IMR-90 (cell line): ENCODE measurements around the gene SRR. TPM values are rescaled to one million over a fixed set of nuclear protein-coding genes. Genes with fewer than 3 reads are reported as not detected.

ENCODE experiments used
- ATAC-seq: fragments of 200-7000 bp; cut with Tn5 transposase; 2 replicates; pipeline ENCODE4 v1.9.1; 2020; ENCODE audit warnings: low read depth, mild to moderate bottlenecking, moderate library complexity
- BruUV-seq: library from RNA; stranded (reverse); fragments of 400-500 nt; replicated peaks from 2 replicates; lab custom pipeline; 2021; lab: Mats Ljungman, UMichigan
- CTCF ChIA-PET: fragments of 300-600 bp; formaldehyde crosslinking; extraction: SDS; loops from one replicate; lab custom pipeline; 2021; ENCODE audit warnings: antibody characterized with exemption; lab: Yijun Ruan, JAX
- POLR2A ChIA-PET: fragments of 300-600 bp; sonication (Branson Sonifier 250); formaldehyde crosslinking; loops from one replicate; lab custom pipeline; 2022; ENCODE audit warnings: antibody characterized with exemption; ENCODE audit not compliant: unreplicated experiment; lab: Charles Lee
- DNase-seq: peaks from one replicate; pipeline ENCODE4 v3.0.0; 2013
- H2AFZ ChIP-seq: replicated peaks from 2 replicates; pipeline ENCODE3; 2013; ENCODE audit warnings: low read length, mild to moderate bottlenecking; ENCODE audit not compliant: poor library complexity
- H2AK5ac ChIP-seq: 2 replicates; pipeline ENCODE4 v1.6.1; 2013; ENCODE audit warnings: low read depth, low read length, inconsistent platforms
- H2AK9ac ChIP-seq: replicated peaks from 2 replicates; pipeline ENCODE3; 2013; ENCODE audit warnings: mild to moderate bottlenecking, low read depth, low read length, moderate library complexity; ENCODE audit not compliant: poor library complexity
- H2BK120ac ChIP-seq: 2 replicates; pipeline ENCODE4 v1.6.1; 2013; ENCODE audit warnings: low read depth, low read length, inconsistent platforms
- H2BK15ac ChIP-seq: 3 replicates; pipeline ENCODE4 v1.6.1; 2013; ENCODE audit warnings: low read depth, low read length, inconsistent platforms
- H2BK20ac ChIP-seq: 2 replicates; pipeline ENCODE4 v1.6.1; 2013; ENCODE audit warnings: low read depth, mild to moderate bottlenecking, inconsistent platforms, low read length, moderate library complexity
- H2BK5ac ChIP-seq: 2 replicates; pipeline ENCODE4 v1.6.1; 2013; ENCODE audit warnings: mild to moderate bottlenecking, low read depth, low read length, inconsistent platforms; ENCODE audit not compliant: poor library complexity, severe bottlenecking
- H3K14ac ChIP-seq: replicated peaks from 2 replicates; pipeline ENCODE4 v1.6.1; 2013; ENCODE audit warnings: low read depth, low read length, inconsistent platforms
- H3K18ac ChIP-seq: 2 replicates; pipeline ENCODE4 v1.6.1; 2013; ENCODE audit warnings: low read depth, low read length, control low read depth
- H3K23ac ChIP-seq: 2 replicates; pipeline ENCODE4 v1.6.1; 2013; ENCODE audit warnings: low read depth, low read length, inconsistent platforms
- H3K27ac ChIP-seq: 2 replicates; pipeline ENCODE4 v1.5.1; 2013; ENCODE audit warnings: mild to moderate bottlenecking, control low read depth, low read length; ENCODE audit not compliant: insufficient read depth
- H3K27me3 ChIP-seq: 2 replicates; pipeline ENCODE4 v1.6.1; 2013; ENCODE audit warnings: low read length; ENCODE audit not compliant: control insufficient read depth, insufficient read depth
- H3K36me3 ChIP-seq: 2 replicates; pipeline ENCODE4 v1.6.1; 2013; ENCODE audit warnings: low read length, mixed read lengths; ENCODE audit not compliant: control insufficient read depth, insufficient read depth
- H3K4ac ChIP-seq: 2 replicates; pipeline ENCODE4 v1.6.1; 2013; ENCODE audit warnings: low read depth, low read length, inconsistent platforms
- H3K4me1 ChIP-seq: 2 replicates; pipeline ENCODE4 v1.6.1; 2013; ENCODE audit warnings: low read length, mixed read lengths; ENCODE audit not compliant: control insufficient read depth, insufficient read depth
- H3K4me2 ChIP-seq: 2 replicates; pipeline ENCODE4 v1.6.1; 2013; ENCODE audit warnings: low read depth, mild to moderate bottlenecking, control low read depth, low read length, moderate library complexity
- H3K4me3 ChIP-seq: 2 replicates; pipeline ENCODE4 v1.5.1; 2013; ENCODE audit warnings: low read depth, mild to moderate bottlenecking, control low read depth, low read length, moderate library complexity; ENCODE audit not compliant: insufficient read depth
- H3K56ac ChIP-seq: 2 replicates; pipeline ENCODE4 v1.6.1; 2013; ENCODE audit warnings: low read length, inconsistent platforms; ENCODE audit not compliant: insufficient read depth; ENCODE audit errors: extremely low read depth
- H3K79me1 ChIP-seq, 2 experiments: 2 replicates each; pipeline ENCODE4 v1.6.1; 2013; ENCODE audit warnings: low read length in 2 of 2, inconsistent platforms in 1 of 2, low read depth in 1 of 2
- H3K9ac ChIP-seq: 2 replicates; pipeline ENCODE4 v1.6.1; 2013; ENCODE audit warnings: low read depth, low read length, control low read depth
- H3K9me1 ChIP-seq: 2 replicates; pipeline ENCODE4 v1.6.1; 2013; ENCODE audit warnings: low read length, inconsistent platforms; ENCODE audit not compliant: insufficient read depth
- H3K9me3 ChIP-seq: 2 replicates; pipeline ENCODE4 v1.6.1; 2013; ENCODE audit warnings: low read length; ENCODE audit not compliant: control insufficient read depth, insufficient read depth
- H4K20me1 ChIP-seq: 2 replicates; pipeline ENCODE4 v1.6.1; 2013; ENCODE audit warnings: low read length, inconsistent platforms; ENCODE audit not compliant: insufficient read depth
- H4K5ac ChIP-seq: 2 replicates; pipeline ENCODE4 v1.6.1; 2013; ENCODE audit warnings: mild to moderate bottlenecking, low read depth, low read length, control low read depth
- H4K8ac ChIP-seq, 2 experiments: 2 replicates each; pipeline ENCODE4 v1.6.1; 2013; ENCODE audit warnings: low read depth in 2 of 2, low read length in 2 of 2, control low read depth in 1 of 2, inconsistent platforms in 1 of 2
- H4K91ac ChIP-seq: 2 replicates; pipeline ENCODE4 v1.6.1; 2013; ENCODE audit warnings: low read depth, low read length, inconsistent platforms; ENCODE audit not compliant: insufficient read depth
- MAZ ChIP-seq: IDR thresholded peaks from 2 replicates; pipeline ENCODE4 v1.6.1; 2012; ENCODE audit warnings: low read depth, mild to moderate bottlenecking, low read length, improper control_type of control experiment, moderate library complexity, borderline replicate concordance
- dilution Hi-C: fragments of 300-500 bp; cut with HindIII; formaldehyde crosslinking; loops from one replicate; pipeline ENCODE4 v1.14.3; 2018; ENCODE audit warnings: low sequenced_read_pairs; ENCODE audit not compliant: unreplicated experiment
- in situ Hi-C: fragments of 300-500 bp; cut with MboI; formaldehyde crosslinking; loops from 3 replicates; pipeline ENCODE4 v1.14.3; 2019; ENCODE audit warnings: low sequenced_read_pairs, inconsistent platforms, mixed read lengths
- intact Hi-C: fragments of 100-400 bp; cut with micrococcal nuclease; formaldehyde crosslinking; loops from 2 replicates; pipeline ENCODE4 v1.10.0; 2022
- polyA plus RNA-seq, 3 experiments: library from polyadenylated mRNA; depleted of rRNA; stranded (reverse); fragments of >200 nt; gene quantifications; 2 replicates each; pipeline ENCODE4 v1.2.3, GENCODE V29; 2012; ENCODE audit warnings: low replicate concordance in 1 of 3
- total RNA-seq: library from RNA; depleted of rRNA; stranded (reverse); fragments of >200 nt; gene quantifications from 2 replicates; pipeline ENCODE4 v1.2.3, GENCODE V29; 2012

Gene SRR
- total and polyA plus RNA-seq, 2 of the 4 experiments (the other 2 are of a cell fraction) = 14.5 to 52.7 TPM

- Histone ChIP-seq H4K5ac (no peak overlapping the region), H2AK5ac (no peak overlapping the region), H3K14ac (no peak overlapping the region), H4K8ac (no peak overlapping the region), H2AK9ac (no peak overlapping the region), H3K23ac (no peak overlapping the region), H2AFZ (no peak overlapping the region), H3K9me1 (no peaks in the 10 kb centered on the region), H3K9me3 (no peaks in the 10 kb centered on the region), H3K79me1 (peaks cover 0 to 4% of the 10 kb centered on the region in 2 experiments; a peak in 2 of 4 replicates), H3K9ac (no peak overlapping the region), H3K56ac (no peak overlapping the region), H3K4me1 (no peaks in the 10 kb centered on the region), H3K27ac (no peak overlapping the region), H2BK20ac (no peak overlapping the region), H2BK120ac (no peak overlapping the region), H2BK5ac (no peak overlapping the region), H3K4me3 (no peak overlapping the region), H3K18ac (no peak overlapping the region), H3K27me3 (no peaks in the 10 kb centered on the region), H3K36me3 (peaks cover 27% of the 10 kb centered on the region), H3K4me2 (no peak overlapping the region), H4K91ac (no peak overlapping the region), H2BK15ac (no peak overlapping the region), H4K20me1 (no peaks in the 10 kb centered on the region), H3K4ac (no peak overlapping the region)
- in situ Hi-C loops (no loop called here), intact Hi-C loops (no loop called here), dilution Hi-C loops (no loop called here)
- BruUV-seq = no TSS peak
- no peak for ATAC-seq
- DNase-seq = no peak
- CTCF ChIA-PET = no interaction called here
- no peak for TF ChIP-seq MAZ
- POLR2A ChIA-PET = no interaction called here
Observed at GRCh38 chr17:2319051-2319450, 15.3 kb downstream of the SRR start.
